Ishikawa (cell line): ENCODE results near the gene AGPAT3.

Source experiments
- CEBPB ChIP-seq: IDR thresholded peaks from 2 replicates; pipeline ENCODE4 v1.6.1; 2012
- CREB1 ChIP-seq: IDR thresholded peaks from 2 replicates; pipeline ENCODE4 v1.6.1; 2012; ENCODE audit warnings: low read depth
- EGR1 ChIP-seq: IDR thresholded peaks from 2 replicates; pipeline ENCODE4 v1.6.1; 2012
- EP300 ChIP-seq: IDR thresholded peaks from 2 replicates; pipeline ENCODE4 v1.6.1; 2012; ENCODE audit warnings: borderline replicate concordance
- FOXM1 ChIP-seq: IDR thresholded peaks from 2 replicates; pipeline ENCODE4 v1.6.1; 2012; ENCODE audit warnings: low read depth, borderline replicate concordance
- MAX ChIP-seq: IDR thresholded peaks from 2 replicates; pipeline ENCODE4 v1.6.1; 2012
- NFIC ChIP-seq: IDR thresholded peaks from 2 replicates; pipeline ENCODE4 v1.6.1; 2012
- RAD21 ChIP-seq: IDR thresholded peaks from 2 replicates; pipeline ENCODE4 v1.6.1; 2012; ENCODE audit warnings: low read depth
- REST ChIP-seq: IDR thresholded peaks from 2 replicates; pipeline ENCODE4 v1.6.1; 2012; ENCODE audit warnings: low read depth, mild to moderate bottlenecking
- TAF1 ChIP-seq: IDR thresholded peaks from 2 replicates; pipeline ENCODE4 v1.6.1; 2012; ENCODE audit warnings: low read depth, mild to moderate bottlenecking
- TCF12 ChIP-seq: IDR thresholded peaks from 2 replicates; pipeline ENCODE4 v1.6.1; 2012; ENCODE audit warnings: low read depth
- TEAD4 ChIP-seq: IDR thresholded peaks from 2 replicates; pipeline ENCODE4 v1.6.1; 2012
- USF1 ChIP-seq: IDR thresholded peaks from 2 replicates; pipeline ENCODE4 v1.6.1; 2012
- YY1 ChIP-seq: IDR thresholded peaks from 2 replicates; pipeline ENCODE4 v1.6.1; 2012; ENCODE audit warnings: low read depth

GRCh38 chr21:43876605-43877004 lies 11.6 kb downstream of the AGPAT3 start:
- TF ChIP-seq FOXM1 (no peak), USF1 (no peak), MAX (no peak), EP300 (no peak), RAD21 (no peak), CREB1 (no peak), REST (no peak), NFIC (no peak), TAF1 (no peak), TEAD4 (no peak), YY1 (no peak), EGR1 (no peak), CEBPB (no peak), TCF12 (no peak)
